T-helper 17 cell (primary cell): Measurements from ENCODE around the gene FADS3. TPM values are rescaled to one million over a fixed set of nuclear protein-coding genes. Genes with fewer than 3 reads are reported as not detected.

Source experiments
- ATAC-seq: fragments of 150-1000 bp; cut with Tn5 transposase; 2 replicates; pipeline ENCODE4 v1.10.0; 2021; ENCODE audit warnings: mild to moderate bottlenecking, moderate library complexity
- DNase-seq, 3 donors: peaks; one replicate each; pipeline versions ENCODE4 v3.0.0 to v3.0.0-alpha.2; 2020 to 2021
- H3K9me3 ChIP-seq: one replicate; pipeline ENCODE4 v1.7.0; 2013; ENCODE audit warnings: low read length, mild to moderate bottlenecking; ENCODE audit not compliant: control insufficient read depth, poor library complexity, severe bottlenecking
- H3K27ac Mint-ChIP-seq: one replicate; pipeline ENCODE4 v1.8.0; 2022; ENCODE audit warnings: mild to moderate bottlenecking, moderate library complexity, mixed read lengths
- H3K27me3 Mint-ChIP-seq: one replicate; pipeline ENCODE4 v1.8.0; 2022; ENCODE audit warnings: mixed read lengths
- H3K36me3 Mint-ChIP-seq: one replicate; pipeline ENCODE4 v1.8.0; 2022; ENCODE audit warnings: low read depth, mixed read lengths
- H3K4me1 Mint-ChIP-seq: one replicate; pipeline ENCODE4 v1.8.0; 2022; ENCODE audit warnings: mild to moderate bottlenecking, mixed read lengths
- H3K4me3 Mint-ChIP-seq: one replicate; pipeline ENCODE4 v1.8.0; 2022; ENCODE audit warnings: mild to moderate bottlenecking, moderate library complexity, mixed read lengths
- total RNA-seq, 4 donors: library from RNA in 2 of 4; stranded (reverse) in 2 of 4; gene quantifications; one replicate each; pipeline ENCODE4 v1.2.3 and lab custom pipeline; 2022 to 2026

Gene FADS3
- total RNA-seq, 2 donors from 2014 or later: 8.5 to 14.5 TPM

DNA sequence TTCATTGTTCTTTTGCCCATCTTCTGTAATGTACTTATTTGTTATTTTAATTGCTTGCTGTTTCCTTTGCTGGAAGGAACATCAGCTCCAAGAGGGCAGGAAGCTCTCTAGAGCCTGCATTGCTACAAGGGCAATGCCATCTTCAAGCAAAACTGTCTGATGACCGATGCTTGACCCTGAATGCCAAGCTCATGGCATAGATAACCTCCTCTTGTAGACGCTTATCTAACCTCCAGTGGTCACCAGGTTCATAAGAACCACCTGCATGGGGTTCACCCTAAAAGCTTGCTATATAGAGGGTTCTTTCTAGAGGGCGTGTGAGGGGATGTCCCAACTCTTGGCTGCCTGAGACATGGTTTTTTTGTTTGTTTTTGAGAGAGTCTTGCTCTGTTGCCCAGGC, 16.5 kb downstream of the FADS3 start:
- H3K4me1 Mint-ChIP-seq: peaks cover 3% of the 10 kb centered on the region
- no peaks in the 10 kb centered on the region for H3K27me3 Mint-ChIP-seq
- no peaks in the 10 kb centered on the region for H3K36me3 Mint-ChIP-seq
- DNase-seq (no peak), ATAC-seq (no peak)
- no peak overlapping the region for H3K4me3 Mint-ChIP-seq
- no peaks in the 10 kb centered on the region for H3K9me3 ChIP-seq
- no peak overlapping the region for H3K27ac Mint-ChIP-seq

DNA sequence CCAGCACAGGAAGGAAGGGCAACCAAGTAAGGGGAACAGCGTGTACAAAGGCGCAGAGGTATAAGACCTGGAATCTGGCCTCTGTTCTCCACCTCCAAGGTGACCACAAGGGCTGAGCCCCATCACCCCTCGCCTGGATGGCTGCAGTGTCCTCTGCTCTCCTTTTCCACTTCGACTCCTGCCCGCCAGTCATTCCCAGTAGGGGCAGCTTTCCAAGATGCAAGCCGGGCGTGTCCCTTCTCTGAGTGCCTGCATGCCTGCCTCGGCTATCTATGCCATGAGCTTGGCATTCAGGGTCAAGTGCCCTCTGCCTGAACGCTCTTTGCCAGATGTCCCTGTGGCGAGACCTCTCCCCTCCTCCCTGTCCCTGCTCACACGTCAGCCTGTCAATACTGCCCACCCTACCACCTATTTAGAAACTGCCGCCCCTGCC, 17.0 kb downstream of the FADS3 start:
- Mint-ChIP-seq H3K4me3 (no peak overlapping the region), H3K27ac (no peak overlapping the region)

DNA sequence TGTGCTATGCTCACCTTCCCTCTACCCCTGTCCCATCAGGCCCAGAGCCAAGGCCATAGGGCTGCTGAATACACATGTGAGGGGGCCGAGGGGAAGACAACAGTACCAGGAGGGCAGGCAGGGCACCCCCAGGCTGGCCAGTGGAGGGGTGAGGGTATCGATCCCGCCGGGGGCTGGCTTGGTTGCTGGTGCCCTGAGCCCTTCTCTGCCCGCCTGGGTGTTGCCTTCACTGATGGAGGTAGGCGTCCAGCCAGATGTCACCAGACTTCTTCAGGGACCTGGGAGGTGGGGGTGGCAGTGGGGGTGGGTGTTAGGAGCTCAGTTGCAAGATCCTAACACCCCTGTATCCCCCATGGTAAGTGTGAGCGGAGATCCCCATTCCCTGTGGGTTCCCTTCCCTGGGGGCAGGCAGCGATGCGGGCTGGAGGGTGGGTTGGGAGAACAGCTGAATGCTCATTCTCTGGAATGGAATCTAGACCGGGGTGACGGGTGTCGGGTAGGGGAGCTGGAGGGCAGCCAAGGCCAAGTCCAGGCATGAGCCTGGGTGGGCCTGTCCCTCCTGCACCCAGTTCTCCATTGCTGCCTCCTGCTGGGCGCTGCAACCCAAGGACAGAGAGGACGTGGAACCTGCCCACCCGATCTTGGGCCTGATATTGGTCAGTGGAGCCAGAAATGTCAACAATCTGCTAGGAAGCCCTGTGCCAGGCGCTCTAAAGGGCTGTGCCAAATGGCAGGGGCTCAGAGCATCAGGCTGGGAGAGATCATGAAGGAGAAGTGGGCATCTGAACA, 17.6 kb downstream of the FADS3 start:
- ATAC-seq: no peak
- no peaks in the 10 kb centered on the region for H3K9me3 ChIP-seq
- Mint-ChIP-seq H3K36me3 (no peaks in the 10 kb centered on the region), H3K4me1 (peaks cover 3% of the 10 kb centered on the region), H3K27ac (no peak overlapping the region), H3K4me3 (no peak overlapping the region), H3K27me3 (no peaks in the 10 kb centered on the region)
- DNase-seq: no peak

More for the DNA sequence above, 17.0 kb downstream of the FADS3 start:
- no peak for DNase-seq
- H3K36me3 Mint-ChIP-seq: no peaks in the 10 kb centered on the region
- H3K9me3 ChIP-seq: no peaks in the 10 kb centered on the region
- H3K27me3 Mint-ChIP-seq: no peaks in the 10 kb centered on the region
- H3K4me1 Mint-ChIP-seq: peaks cover 3% of the 10 kb centered on the region
- ATAC-seq: no peak

DNA sequence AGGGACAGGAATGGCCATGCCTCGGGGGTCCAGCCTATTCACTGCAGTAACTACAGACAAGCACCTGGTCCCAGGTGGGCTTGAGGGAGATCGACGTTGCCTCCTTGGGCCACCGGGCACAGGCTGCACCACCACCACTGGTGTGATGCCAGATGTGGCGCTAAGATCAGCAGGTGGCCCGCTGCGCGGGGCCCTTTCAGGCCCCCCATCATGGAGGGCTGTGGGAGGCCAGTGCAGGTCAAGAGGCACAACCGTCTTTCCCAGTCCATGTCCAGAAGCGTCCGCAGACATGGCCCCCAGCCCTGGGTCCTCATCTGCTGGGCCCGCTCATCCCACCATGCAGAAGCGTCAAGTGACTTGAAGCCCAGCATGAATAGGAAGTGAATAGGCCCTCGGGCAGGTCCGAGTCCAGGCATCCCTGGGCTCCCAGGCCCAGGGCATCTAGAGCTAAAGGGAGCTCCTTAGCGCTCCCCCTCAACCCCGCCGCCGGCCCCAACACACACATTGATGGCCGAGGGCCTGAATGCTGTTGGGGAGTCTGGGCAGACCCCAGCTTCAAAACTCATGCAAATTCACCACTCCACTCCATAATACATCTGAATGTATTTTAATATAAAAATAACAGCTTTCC, 18.3 kb downstream of the FADS3 start:
- Mint-ChIP-seq H3K4me3 (peak overlapping the region; percentile 31), H3K27ac (no peak overlapping the region), H3K36me3 (no peaks in the 10 kb centered on the region), H3K27me3 (no peaks in the 10 kb centered on the region), H3K4me1 (peaks cover 3% of the 10 kb centered on the region)
- no peak for DNase-seq
- no peaks in the 10 kb centered on the region for H3K9me3 ChIP-seq
- ATAC-seq: no peak

DNA sequence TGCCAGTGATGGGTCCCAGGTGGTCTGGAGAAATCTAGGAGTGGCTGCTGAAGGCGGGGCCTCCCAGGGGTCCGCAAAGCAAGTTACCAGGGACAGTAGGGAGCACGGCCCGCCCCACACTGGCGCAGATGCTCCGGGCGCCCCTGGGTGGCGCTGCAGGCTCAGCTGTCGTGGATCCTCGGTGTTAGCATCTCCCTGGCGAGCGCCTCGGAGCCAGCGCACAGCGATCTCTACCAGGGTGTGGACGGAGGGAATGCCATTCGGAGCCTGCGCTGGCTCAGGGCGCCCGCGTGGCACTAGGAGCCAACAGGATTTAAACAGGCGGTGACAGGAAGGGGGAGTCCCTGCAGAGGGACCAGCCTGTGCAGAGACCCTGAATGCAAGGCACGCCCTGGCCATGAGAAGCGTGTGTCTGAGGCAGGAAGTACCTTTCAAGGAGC, 20.2 kb downstream of the FADS3 start:
- Mint-ChIP-seq H3K27me3 (no peaks in the 10 kb centered on the region), H3K4me1 (peaks cover 3% of the 10 kb centered on the region), H3K36me3 (no peaks in the 10 kb centered on the region), H3K4me3 (peak overlapping the region; percentile 59), H3K27ac (no peak overlapping the region)
- no peaks in the 10 kb centered on the region for H3K9me3 ChIP-seq
- ATAC-seq: peak; percentile 95
- peak; percentile 42 to 64 (median 46) for DNase-seq

DNA sequence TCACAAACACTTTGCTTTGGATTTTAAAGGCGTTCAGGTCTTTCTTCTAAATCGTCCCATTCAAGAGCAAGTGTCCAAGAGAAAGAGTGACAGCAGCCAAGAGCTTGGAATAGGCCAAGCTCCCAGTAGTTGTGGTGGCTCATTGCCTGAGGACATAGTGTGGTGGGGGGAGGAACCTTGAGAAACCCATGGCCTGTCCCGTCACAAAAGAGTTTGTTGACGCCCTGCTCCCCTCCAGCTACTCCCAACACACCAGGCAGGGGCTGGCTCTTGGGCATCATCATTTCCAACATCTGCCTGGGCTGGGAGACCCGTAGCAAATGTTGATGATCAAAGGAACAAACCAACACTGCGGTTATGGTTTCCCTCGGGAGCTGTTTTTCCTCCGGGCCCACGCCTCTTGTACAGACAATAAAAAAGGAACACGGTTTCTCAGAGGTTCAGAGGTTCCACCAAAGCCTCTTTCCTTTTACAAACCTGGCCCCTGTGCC, 20.8 kb downstream of the FADS3 start:
- Mint-ChIP-seq H3K27me3 (no peaks in the 10 kb centered on the region), H3K4me1 (peaks cover 3% of the 10 kb centered on the region), H3K36me3 (no peaks in the 10 kb centered on the region), H3K4me3 (peak overlapping the region; percentile 59), H3K27ac (no peak overlapping the region)
- no peaks in the 10 kb centered on the region for H3K9me3 ChIP-seq
- ATAC-seq (no peak), DNase-seq (no peak)

DNA sequence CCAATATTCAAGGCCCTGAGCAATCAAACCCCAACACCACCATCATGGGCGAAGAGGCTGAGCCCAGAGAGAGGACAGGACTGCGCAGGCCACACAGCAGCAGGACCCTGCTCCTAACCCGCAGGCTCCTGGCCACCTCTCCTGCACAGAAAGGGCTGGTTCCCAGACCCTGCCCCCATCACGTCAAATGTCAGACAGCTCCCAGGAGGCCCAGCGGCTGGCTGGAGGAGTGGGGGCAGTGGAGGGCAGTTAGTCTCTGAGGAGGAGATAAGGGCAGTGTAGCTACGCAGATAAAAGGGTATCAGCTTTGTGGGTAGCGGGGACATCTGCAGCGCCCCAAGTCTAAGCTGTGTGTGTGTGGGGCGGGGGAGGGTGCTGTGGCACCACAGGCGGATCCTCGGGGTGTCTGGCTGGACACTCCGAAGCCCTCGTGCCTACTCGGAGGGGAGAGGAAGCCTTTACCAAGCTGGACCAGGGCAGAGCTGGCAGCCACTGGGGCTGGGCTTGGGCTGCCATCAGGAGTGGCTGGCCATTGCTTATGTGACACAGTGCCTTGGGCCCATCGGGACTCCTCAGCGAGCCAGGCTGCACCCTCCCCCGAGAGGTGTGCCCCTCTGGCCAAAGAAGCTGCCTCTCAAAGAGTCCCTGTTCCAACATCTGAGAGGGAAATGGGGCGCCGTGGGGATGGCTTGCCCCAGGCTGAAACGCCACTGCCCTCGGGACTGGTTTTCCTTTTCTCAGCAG, 21.5 kb downstream of the FADS3 start:
- Mint-ChIP-seq H3K27me3 (no peaks in the 10 kb centered on the region), H3K4me3 (no peak overlapping the region), H3K27ac (no peak overlapping the region), H3K36me3 (no peaks in the 10 kb centered on the region), H3K4me1 (peaks cover 3% of the 10 kb centered on the region)
- no peak for DNase-seq
- H3K9me3 ChIP-seq: no peaks in the 10 kb centered on the region
- no peak for ATAC-seq

DNA sequence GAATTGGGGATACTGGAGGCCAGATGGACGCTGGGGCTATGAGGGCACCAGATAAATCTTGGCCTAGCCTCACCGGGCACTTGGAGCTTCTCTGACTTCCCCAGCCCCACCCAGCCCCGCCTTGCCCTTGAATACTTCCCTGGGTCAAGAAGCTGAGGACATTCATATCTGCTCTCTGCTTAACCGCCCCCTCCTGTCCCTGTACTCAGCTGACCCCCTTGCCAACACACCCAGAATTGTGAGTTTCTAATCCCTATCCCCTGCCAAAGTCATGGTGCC, 22.0 kb downstream of the FADS3 start:
- no peaks in the 10 kb centered on the region for H3K36me3 Mint-ChIP-seq
- H3K4me3 Mint-ChIP-seq: no peak overlapping the region
- peaks cover 3% of the 10 kb centered on the region for H3K4me1 Mint-ChIP-seq
- no peak for ATAC-seq
- H3K27me3 Mint-ChIP-seq: no peaks in the 10 kb centered on the region
- no peak for DNase-seq
- H3K27ac Mint-ChIP-seq: no peak overlapping the region
- no peaks in the 10 kb centered on the region for H3K9me3 ChIP-seq

DNA sequence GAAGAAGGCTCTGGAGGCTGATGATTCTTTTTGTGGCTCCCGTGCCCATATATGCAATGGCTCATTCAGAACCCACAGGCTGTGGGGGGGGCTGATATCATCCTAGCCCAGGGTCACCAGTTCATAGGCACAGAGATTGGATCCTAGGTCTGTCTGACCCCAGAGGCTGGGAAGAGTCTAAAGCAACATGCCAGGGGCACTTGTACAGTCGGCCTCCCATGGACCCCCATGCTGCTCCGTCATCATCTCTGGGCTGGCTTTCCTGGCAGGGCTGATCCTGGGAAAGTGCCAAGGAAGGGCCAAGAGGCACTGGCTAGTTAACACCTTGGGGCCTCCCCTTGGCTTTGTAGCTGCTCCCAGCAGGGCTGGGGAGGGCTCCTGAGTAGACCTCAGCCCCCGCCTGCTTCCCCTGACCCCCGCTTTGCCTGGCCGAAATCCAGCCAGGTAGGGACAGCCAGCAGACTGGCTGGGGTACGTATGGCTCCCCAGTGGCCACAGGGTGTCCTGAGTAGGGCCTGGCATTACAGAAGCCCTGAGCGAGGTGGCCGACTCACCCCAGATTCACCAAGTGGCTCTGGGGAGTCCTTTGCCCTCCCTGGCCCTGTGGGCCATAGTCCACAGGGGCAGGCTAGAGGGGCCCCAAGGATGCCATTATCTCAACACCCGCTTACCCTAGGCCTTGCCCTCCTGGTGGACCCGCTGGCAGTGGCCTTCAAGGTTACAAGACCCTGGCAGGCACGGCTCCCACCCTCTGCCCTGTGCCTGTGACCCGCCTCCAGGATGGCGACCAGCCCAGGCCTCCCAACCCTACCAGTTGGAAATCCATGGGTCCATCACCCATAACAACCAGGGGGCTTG, 22.5 kb downstream of the FADS3 start:
- no peaks in the 10 kb centered on the region for H3K9me3 ChIP-seq
- DNase-seq: no peak
- Mint-ChIP-seq H3K4me1 (peaks cover 3% of the 10 kb centered on the region), H3K27ac (no peak overlapping the region), H3K27me3 (no peaks in the 10 kb centered on the region), H3K36me3 (no peaks in the 10 kb centered on the region), H3K4me3 (no peak overlapping the region)
- no peak for ATAC-seq

DNA sequence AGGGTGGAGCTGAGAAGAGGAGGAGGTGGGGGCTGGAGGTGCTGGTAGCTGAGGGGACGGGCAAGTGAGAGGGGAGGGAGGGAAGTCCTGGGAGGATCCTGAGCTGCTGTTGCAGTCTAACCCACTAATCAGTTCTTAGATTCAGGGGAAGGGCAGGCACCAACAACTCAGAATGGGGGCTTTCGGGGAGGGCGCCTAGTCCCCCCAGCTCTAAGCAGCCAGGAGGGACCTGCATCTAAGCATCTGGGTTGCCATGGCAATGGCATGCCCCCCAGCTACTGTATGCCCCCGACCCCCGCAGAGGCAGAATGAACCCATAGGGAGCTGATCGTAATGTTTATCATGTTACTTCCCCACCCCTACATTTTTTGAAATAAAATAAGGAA, 24.4 kb downstream of the FADS3 start:
- Mint-ChIP-seq H3K36me3 (no peaks in the 10 kb centered on the region), H3K27ac (no peak overlapping the region), H3K4me1 (peaks cover 5% of the 10 kb centered on the region), H3K27me3 (no peaks in the 10 kb centered on the region), H3K4me3 (no peak overlapping the region)
- no peak for DNase-seq
- ATAC-seq: no peak
- H3K9me3 ChIP-seq: no peaks in the 10 kb centered on the region

DNA sequence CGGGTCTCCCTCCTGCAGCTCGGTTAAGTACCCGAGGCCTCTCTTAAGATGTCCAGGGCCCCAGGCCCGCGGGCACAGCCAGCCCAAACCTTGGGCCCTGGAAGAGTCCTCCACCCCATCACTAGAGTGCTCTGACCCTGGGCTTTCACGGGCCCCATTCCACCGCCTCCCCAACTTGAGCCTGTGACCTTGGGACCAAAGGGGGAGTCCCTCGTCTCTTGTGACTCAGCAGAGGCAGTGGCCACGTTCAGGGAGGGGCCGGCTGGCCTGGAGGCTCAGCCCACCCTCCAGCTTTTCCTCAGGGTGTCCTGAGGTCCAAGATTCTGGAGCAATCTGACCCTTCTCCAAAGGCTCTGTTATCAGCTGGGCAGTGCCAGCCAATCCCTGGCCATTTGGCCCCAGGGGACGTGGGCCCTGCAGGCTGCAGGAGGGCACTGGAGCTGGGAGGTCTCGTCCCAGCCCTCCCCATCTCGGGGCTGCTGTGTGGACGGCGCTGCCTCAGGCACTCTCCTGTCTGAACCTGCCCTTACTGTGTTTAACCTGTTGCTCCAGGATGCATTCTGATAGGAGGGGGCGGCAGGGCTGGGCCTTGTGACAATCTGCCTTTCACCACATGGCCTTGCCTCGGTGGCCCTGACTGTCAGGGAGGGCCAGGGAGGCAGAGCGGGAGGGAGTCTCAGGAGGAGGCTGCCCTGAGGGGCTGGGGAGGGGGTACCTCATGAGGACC, 25.0 kb downstream of the FADS3 start:
- ATAC-seq: no peak

More for the DNA sequence above, 25.0 kb downstream of the FADS3 start:
- no peak for DNase-seq
- Mint-ChIP-seq H3K27ac (no peak overlapping the region), H3K4me1 (peaks cover 5% of the 10 kb centered on the region), H3K36me3 (no peaks in the 10 kb centered on the region), H3K27me3 (no peaks in the 10 kb centered on the region), H3K4me3 (no peak overlapping the region)
- H3K9me3 ChIP-seq: no peaks in the 10 kb centered on the region
